WTC11 (cell line): ENCODE data around the gene HIP1R. TPM values are rescaled to one million over a fixed set of nuclear protein-coding genes. Genes with fewer than 3 reads are reported as not detected.

Source experiments
- ATAC-seq: fragments of 200-7000 bp; cut with Tn5 transposase; 2 replicates; pipeline ENCODE4 v1.10.0; 2021; ENCODE audit warnings: mild to moderate bottlenecking, moderate library complexity
- CTCF ChIA-PET: fragments of 300-600 bp; sonication (Branson Sonifier 250); formaldehyde crosslinking; loops from one replicate; lab custom pipeline; 2021; ENCODE audit warnings: antibody characterized with exemption; lab: Charles Lee
- POLR2A ChIA-PET: fragments of 350-600 bp; sonication (Branson Sonifier 250); formaldehyde crosslinking; loops from one replicate; lab custom pipeline; 2021; ENCODE audit warnings: antibody characterized with exemption; lab: Charles Lee
- DNase-seq: peaks from one replicate; pipeline ENCODE4 v3.0.0; 2021; ENCODE audit warnings: low spot score
- H3K27ac Mint-ChIP-seq: 2 replicates; pipeline ENCODE4 v1.8.0; 2021; ENCODE audit warnings: mixed read lengths
- H3K27me3 Mint-ChIP-seq: 2 replicates; pipeline ENCODE4 v1.8.0; 2021; ENCODE audit warnings: low read depth, mild to moderate bottlenecking, moderate library complexity, mixed read lengths
- H3K36me3 Mint-ChIP-seq: 2 replicates; pipeline ENCODE4 v1.8.0; 2021; ENCODE audit warnings: mixed read lengths
- H3K4me1 Mint-ChIP-seq: 2 replicates; pipeline ENCODE4 v1.8.0; 2022; ENCODE audit warnings: mixed read lengths
- H3K4me3 Mint-ChIP-seq: 2 replicates; pipeline ENCODE4 v1.8.0; 2021; ENCODE audit warnings: mild to moderate bottlenecking, moderate library complexity, mixed read lengths
- H3K9me3 Mint-ChIP-seq: 2 replicates; pipeline ENCODE4 v1.8.0; 2021; ENCODE audit warnings: mixed read lengths
- CREB1 ChIP-seq: sonication (generic); formaldehyde crosslinking; IDR thresholded peaks from 2 replicates; pipeline ENCODE4 v1.8.0; 2023; ENCODE audit warnings: mild to moderate bottlenecking, missing genetic modification reagents
- CTCF ChIP-seq: fragments of 200-600 bp; IDR thresholded peaks from 2 replicates; pipeline ENCODE4 v1.8.0; 2022; ENCODE audit warnings: antibody characterized with exemption
- ELF4 ChIP-seq: sonication (generic); formaldehyde crosslinking; IDR thresholded peaks from 2 replicates; pipeline ENCODE4 v1.8.1; 2022; ENCODE audit warnings: low read depth, mild to moderate bottlenecking, moderate library complexity, missing genetic modification reagents
- FOXJ3 ChIP-seq: sonication (generic); formaldehyde crosslinking; IDR thresholded peaks from 2 replicates; pipeline ENCODE4 v1.9.0; 2021; ENCODE audit warnings: missing genetic modification reagents, mild to moderate bottlenecking, borderline replicate concordance
- GTF2I ChIP-seq: fragments of 250-450 bp; sonication (Bioruptor Pico); conservative IDR thresholded peaks from 2 replicates; pipeline ENCODE4 v1.4.0; 2021; ENCODE audit warnings: mild to moderate bottlenecking
- MXD4 ChIP-seq: fragments of 250-450 bp; sonication (Bioruptor Pico); IDR thresholded peaks from 2 replicates; pipeline ENCODE4 v1.8.0; 2021; ENCODE audit warnings: mild to moderate bottlenecking, moderate library complexity, borderline replicate concordance
- OVOL2 ChIP-seq: fragments of 250-450 bp; sonication (Bioruptor Pico); IDR thresholded peaks from 2 replicates; pipeline ENCODE4 v1.9.0; 2021; ENCODE audit warnings: mild to moderate bottlenecking, borderline replicate concordance
- RORB ChIP-seq: fragments of 250-450 bp; sonication (Bioruptor Pico); IDR thresholded peaks from 2 replicates; pipeline ENCODE4 v1.9.0; 2021; ENCODE audit warnings: mild to moderate bottlenecking
- SOX15 ChIP-seq: fragments of 250-450 bp; sonication (Bioruptor Pico); IDR thresholded peaks from 2 replicates; pipeline ENCODE4 v1.9.0; 2021; ENCODE audit warnings: mild to moderate bottlenecking
- ZNF219 ChIP-seq: sonication (generic); formaldehyde crosslinking; IDR thresholded peaks from 2 replicates; pipeline ENCODE4 v1.8.0; 2023; ENCODE audit warnings: missing genetic modification reagents, mild to moderate bottlenecking, borderline replicate concordance
- ZNF416 ChIP-seq: fragments of 250-450 bp; sonication (Bioruptor Pico); IDR thresholded peaks from 2 replicates; pipeline ENCODE4 v1.9.0; 2021; ENCODE audit warnings: mild to moderate bottlenecking, inconsistent platforms
- total RNA-seq: library from RNA; stranded (reverse); gene quantifications from 3 replicates; pipeline ENCODE4 v1.2.3, GENCODE V29; 2021
- TF ChIP-seq, protein P1 (sequence below): sonication (generic); formaldehyde crosslinking; IDR thresholded peaks from 2 replicates; pipeline ENCODE4 v1.8.1; 2023; ENCODE audit warnings: mild to moderate bottlenecking, moderate library complexity, missing genetic modification reagents
- TF ChIP-seq, protein P2 (sequence below): sonication (generic); formaldehyde crosslinking; IDR thresholded peaks from 2 replicates; pipeline ENCODE4 v1.8.0; 2022; ENCODE audit warnings: mild to moderate bottlenecking, missing genetic modification reagents
- TF ChIP-seq, protein P3 (sequence below): fragments of 250-450 bp; sonication (Bioruptor Pico); IDR thresholded peaks from 2 replicates; pipeline ENCODE4 v2.1.2; 2022; ENCODE audit warnings: mild to moderate bottlenecking, moderate library complexity

Gene HIP1R
- total RNA-seq, 1 experiment from 2014 or later, result 45.2 TPM

DNA sequence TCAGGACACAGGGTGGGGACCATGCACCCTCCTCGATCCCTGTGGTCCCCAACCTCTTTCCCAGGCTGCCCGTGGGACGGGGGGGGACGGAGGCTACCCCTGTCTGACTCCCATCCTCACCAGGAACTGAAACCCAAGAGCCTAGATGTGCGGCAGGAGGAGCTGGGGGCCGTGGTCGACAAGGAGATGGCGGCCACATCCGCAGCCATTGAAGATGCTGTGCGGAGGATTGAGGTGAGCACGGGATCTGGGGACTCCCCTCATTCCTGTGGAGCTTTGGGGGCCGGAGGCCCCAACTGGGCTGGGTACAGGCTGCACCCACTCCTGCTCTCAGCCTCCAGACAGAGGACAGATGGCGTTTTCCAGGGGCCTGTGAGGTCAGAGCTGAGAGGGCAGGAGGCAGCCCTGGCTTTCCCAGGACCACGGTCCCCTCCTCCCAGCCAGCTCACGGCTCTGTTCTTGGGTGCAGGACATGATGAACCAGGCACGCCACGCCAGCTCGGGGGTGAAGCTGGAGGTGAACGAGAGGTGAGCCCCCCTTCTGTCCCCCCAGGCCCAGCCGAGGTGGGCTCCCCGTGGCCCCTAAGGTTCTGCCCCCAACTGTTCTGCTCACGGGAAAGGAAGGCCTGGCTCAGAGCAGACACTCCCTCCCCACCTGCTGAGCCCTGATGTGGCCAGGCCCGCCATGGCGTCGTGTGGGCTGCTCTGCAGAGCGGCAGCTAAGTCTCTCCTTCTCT lies 24.2 kb downstream of the HIP1R start (continued):
- no peak for TF ChIP-seq ELF4

GRCh38 chr12:122860040-122860853 lies 25.0 kb downstream of the HIP1R start:
- no peaks in the 10 kb centered on the region for H3K9me3 Mint-ChIP-seq
- POLR2A ChIA-PET, result no interaction called here
- H3K27me3 Mint-ChIP-seq, result peaks cover 11% of the 10 kb centered on the region
- H3K4me1 Mint-ChIP-seq, result no peaks in the 10 kb centered on the region
- DNase-seq, result peak; percentile 89
- CTCF ChIA-PET, result interaction anchor here (0.6 to 6.6 kb wide), 33 partner anchors 9 to 711 kb away, joined by 3 to 67 read pairs (median 5); partner anchors contain the start of genes ABCB9, ARL6IP4, CCDC62 and HIP1R
- no peaks in the 10 kb centered on the region for H3K36me3 Mint-ChIP-seq
- TF ChIP-seq, protein P1, sequence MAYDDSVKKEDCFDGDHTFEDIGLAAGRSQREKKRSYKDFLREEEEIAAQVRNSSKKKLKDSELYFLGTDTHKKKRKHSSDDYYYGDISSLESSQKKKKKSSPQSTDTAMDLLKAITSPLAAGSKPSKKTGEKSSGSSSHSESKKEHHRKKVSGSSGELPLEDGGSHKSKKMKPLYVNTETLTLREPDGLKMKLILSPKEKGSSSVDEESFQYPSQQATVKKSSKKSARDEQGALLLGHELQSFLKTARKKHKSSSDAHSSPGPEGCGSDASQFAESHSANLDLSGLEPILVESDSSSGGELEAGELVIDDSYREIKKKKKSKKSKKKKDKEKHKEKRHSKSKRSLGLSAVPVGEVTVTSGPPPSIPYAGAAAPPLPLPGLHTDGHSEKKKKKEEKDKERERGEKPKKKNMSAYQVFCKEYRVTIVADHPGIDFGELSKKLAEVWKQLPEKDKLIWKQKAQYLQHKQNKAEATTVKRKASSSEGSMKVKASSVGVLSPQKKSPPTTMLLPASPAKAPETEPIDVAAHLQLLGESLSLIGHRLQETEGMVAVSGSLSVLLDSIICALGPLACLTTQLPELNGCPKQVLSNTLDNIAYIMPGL (CRISPR knock-in tag), result 0 out of 2 replicates have a peak, but pooled peaks have one; percentile 38
- TF ChIP-seq CREB1 (CRISPR knock-in tag), result no peak
- TF ChIP-seq CTCF, result peak; percentile 96
- no peak overlapping the region for H3K27ac Mint-ChIP-seq
- ATAC-seq, result peak; percentile 76
- no peak overlapping the region for H3K4me3 Mint-ChIP-seq

DNA sequence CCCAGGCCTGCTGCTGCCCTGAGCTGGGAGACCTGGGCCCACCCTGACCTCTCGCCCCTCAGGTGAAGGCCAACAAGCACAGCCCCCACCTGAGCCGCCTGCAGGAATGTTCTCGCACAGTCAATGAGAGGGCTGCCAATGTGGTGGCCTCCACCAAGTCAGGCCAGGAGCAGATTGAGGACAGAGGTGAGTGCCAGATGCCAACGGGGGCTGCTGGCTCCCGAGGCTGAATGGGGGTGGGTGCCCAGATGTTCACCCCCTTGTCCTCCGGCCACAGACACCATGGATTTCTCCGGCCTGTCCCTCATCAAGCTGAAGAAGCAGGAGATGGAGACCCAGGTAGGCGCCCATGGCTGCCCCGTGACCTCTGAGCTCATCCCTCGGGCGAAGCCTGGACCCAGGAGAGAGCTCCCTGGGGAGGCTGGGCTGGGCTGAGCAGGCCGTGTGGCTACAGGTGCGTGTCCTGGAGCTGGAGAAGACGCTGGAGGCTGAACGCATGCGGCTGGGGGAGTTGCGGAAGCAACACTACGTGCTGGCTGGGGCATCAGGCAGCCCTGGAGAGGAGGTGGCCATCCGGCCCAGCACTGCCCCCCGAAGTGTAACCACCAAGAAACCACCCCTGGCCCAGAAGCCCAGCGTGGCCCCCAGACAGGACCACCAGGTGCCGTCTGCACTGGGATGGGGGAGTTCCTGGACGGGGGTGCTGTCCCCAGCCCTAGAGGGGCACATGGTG lies 25.8 kb downstream of the HIP1R start:
- DNase-seq (peak; percentile 7), ATAC-seq (no peak)
- CTCF ChIA-PET, result interaction anchor here (0.6 to 6.6 kb wide), 30 partner anchors 10 to 377 kb away, joined by 3 to 67 read pairs (median 5); partner anchors contain the start of genes ABCB9, ARL6IP4, CCDC62 and HIP1R
- TF ChIP-seq, protein P2, sequence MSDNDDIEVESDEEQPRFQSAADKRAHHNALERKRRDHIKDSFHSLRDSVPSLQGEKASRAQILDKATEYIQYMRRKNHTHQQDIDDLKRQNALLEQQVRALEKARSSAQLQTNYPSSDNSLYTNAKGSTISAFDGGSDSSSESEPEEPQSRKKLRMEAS (CRISPR knock-in tag), result no peak
- TF ChIP-seq, protein P1 (CRISPR knock-in tag), result no peak
- no peak for TF ChIP-seq MXD4 (CRISPR knock-in tag)
- no peak for TF ChIP-seq ZNF219 (CRISPR knock-in tag)
- no peak for TF ChIP-seq OVOL2 (CRISPR knock-in tag)
- TF ChIP-seq RORB (CRISPR knock-in tag), result no peak
- no peak for TF ChIP-seq SOX15 (CRISPR knock-in tag)
- TF ChIP-seq GTF2I (CRISPR knock-in tag), result no peak
- no peak for TF ChIP-seq ELF4
- TF ChIP-seq FOXJ3 (CRISPR knock-in tag), result no peak
- TF ChIP-seq, protein P3, sequence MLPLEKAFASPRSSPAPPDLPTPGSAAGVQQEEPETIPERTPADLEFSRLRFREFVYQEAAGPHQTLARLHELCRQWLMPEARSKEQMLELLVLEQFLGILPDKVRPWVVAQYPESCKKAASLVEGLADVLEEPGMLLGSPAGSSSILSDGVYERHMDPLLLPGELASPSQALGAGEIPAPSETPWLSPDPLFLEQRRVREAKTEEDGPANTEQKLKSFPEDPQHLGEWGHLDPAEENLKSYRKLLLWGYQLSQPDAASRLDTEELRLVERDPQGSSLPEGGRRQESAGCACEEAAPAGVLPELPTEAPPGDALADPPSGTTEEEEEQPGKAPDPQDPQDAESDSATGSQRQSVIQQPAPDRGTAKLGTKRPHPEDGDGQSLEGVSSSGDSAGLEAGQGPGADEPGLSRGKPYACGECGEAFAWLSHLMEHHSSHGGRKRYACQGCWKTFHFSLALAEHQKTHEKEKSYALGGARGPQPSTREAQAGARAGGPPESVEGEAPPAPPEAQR (CRISPR knock-in tag), result no peak
- no peak for TF ChIP-seq ZNF416 (CRISPR knock-in tag)
- Mint-ChIP-seq H3K36me3 (no peaks in the 10 kb centered on the region), H3K27me3 (peaks cover 19% of the 10 kb centered on the region), H3K9me3 (no peaks in the 10 kb centered on the region), H3K27ac (no peak overlapping the region), H3K4me3 (no peak overlapping the region), H3K4me1 (no peaks in the 10 kb centered on the region)
- POLR2A ChIA-PET, result no interaction called here
